ENCODE measurements around the gene SLC36A2.
A peak's percentile ranks its signal among the peaks of the same experiment; 100 is the strongest.

GRCh38 chr5:151315998-151316597 is 31.3 kb downstream of the SLC36A2 start:
- TF ChIP-seq, protein P1, sequence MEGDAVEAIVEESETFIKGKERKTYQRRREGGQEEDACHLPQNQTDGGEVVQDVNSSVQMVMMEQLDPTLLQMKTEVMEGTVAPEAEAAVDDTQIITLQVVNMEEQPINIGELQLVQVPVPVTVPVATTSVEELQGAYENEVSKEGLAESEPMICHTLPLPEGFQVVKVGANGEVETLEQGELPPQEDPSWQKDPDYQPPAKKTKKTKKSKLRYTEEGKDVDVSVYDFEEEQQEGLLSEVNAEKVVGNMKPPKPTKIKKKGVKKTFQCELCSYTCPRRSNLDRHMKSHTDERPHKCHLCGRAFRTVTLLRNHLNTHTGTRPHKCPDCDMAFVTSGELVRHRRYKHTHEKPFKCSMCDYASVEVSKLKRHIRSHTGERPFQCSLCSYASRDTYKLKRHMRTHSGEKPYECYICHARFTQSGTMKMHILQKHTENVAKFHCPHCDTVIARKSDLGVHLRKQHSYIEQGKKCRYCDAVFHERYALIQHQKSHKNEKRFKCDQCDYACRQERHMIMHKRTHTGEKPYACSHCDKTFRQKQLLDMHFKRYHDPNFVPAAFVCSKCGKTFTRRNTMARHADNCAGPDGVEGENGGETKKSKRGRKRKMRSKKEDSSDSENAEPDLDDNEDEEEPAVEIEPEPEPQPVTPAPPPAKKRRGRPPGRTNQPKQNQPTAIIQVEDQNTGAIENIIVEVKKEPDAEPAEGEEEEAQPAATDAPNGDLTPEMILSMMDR (IDR thresholded peaks at IDR 0.05; ENCODE audit: low read length): peak; percentile 93
- TF ChIP-seq EZH2phosphoT487 (IDR thresholded peaks at IDR 0.05; ENCODE audit: low read length) (no peak), EZH2 (optimal IDR thresholded peaks at IDR 0.05; ENCODE audit: low read depth, low read length) (no peak)

Data from MM.1S (cell line).